ENCODE measurements around the gene ATP7A. TPM values are rescaled to one million over a fixed set of nuclear protein-coding genes. Genes with fewer than 3 reads are reported as not detected.

Gene ATP7A
- total RNA-seq, 2 experiments from 2014 or later: 4.7 to 7.2 TPM

DNA sequence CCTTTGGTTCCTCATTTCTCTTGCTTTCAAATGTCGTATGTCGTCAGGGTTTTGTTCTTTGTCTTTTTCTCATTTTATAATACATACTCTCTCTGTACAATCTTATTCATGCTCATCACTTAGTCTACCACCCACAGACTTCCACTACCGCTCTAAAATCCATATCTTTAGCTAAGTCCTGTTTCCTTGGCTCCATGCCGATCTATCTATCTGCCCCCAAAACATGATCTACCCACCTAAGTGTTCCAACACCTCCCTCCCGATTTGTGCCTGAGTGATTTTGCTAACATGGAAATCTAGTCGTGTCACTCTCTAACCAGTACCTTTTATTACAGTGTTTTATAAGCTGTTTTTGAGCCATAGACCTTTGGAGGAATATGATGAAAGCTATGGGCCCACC, 124.6 kb downstream of the ATP7A start:
- intact Hi-C loops (cut with micrococcal nuclease; ENCODE audit: unreplicated experiment): no loop called here

GRCh38 chrX:78037881-78038280, 127.4 kb downstream of the ATP7A start:
- intact Hi-C loops (cut with micrococcal nuclease; ENCODE audit: unreplicated experiment): no loop called here
- ChIA-PET CTCF (ENCODE audit: unreplicated experiment) (no interaction called here), POLR2A (no interaction called here)
- BruUV-seq (replicated peaks): no TSS peak
- no peak overlapping the region for H3K27ac ChIP-seq (ENCODE audit: low read depth, low read length, poor library complexity, severe bottlenecking)
- H4K20me1 ChIP-seq (ENCODE audit: insufficient read depth, low read length): no peaks in the 10 kb centered on the region
- no peak overlapping the region for H3K4me2 ChIP-seq (ENCODE audit: low read length)
- H2AFZ ChIP-seq (ENCODE audit: low read length): no peak overlapping the region
- no peak for DNase-seq (ENCODE audit: low spot score)
- H3K4me1 ChIP-seq (ENCODE audit: insufficient read depth, low read length, poor library complexity, severe bottlenecking): no peaks in the 10 kb centered on the region
- H3K9me2 ChIP-seq (ENCODE audit: insufficient read depth, low read length): no peaks in the 10 kb centered on the region
- H3K9me3 ChIP-seq (ENCODE audit: low read length): no peaks in the 10 kb centered on the region
- no peak overlapping the region for H3K4me3 ChIP-seq (ENCODE audit: low read depth, low read length, poor library complexity, severe bottlenecking)
- H3K36me3 ChIP-seq (ENCODE audit: insufficient read depth, low read length): no peaks in the 10 kb centered on the region
- no peak for TF ChIP-seq CTCF (conservative IDR thresholded peaks at IDR 0.05; ENCODE audit: low read length)
- TF ChIP-seq EZH2phosphoT487 (IDR thresholded peaks at IDR 0.05; ENCODE audit: borderline replicate concordance, low read depth, low read length): no peak
- no peaks in the 10 kb centered on the region for H3K79me2 ChIP-seq (ENCODE audit: insufficient read depth, low read depth, low read length)

More for the DNA sequence above, 124.6 kb downstream of the ATP7A start:
- no TSS peak for BruUV-seq (replicated peaks)
- H2AFZ ChIP-seq (ENCODE audit: low read length): no peak overlapping the region
- no peak for DNase-seq (ENCODE audit: low spot score)
- H3K36me3 ChIP-seq (ENCODE audit: insufficient read depth, low read length): no peaks in the 10 kb centered on the region
- no peaks in the 10 kb centered on the region for H3K9me2 ChIP-seq (ENCODE audit: insufficient read depth, low read length)
- no peak overlapping the region for H3K4me3 ChIP-seq (ENCODE audit: low read depth, low read length, poor library complexity, severe bottlenecking)
- CTCF ChIA-PET (ENCODE audit: unreplicated experiment): no interaction called here
- H3K4me1 ChIP-seq (ENCODE audit: insufficient read depth, low read length, poor library complexity, severe bottlenecking): no peaks in the 10 kb centered on the region
- H3K27ac ChIP-seq (ENCODE audit: low read depth, low read length, poor library complexity, severe bottlenecking): no peak overlapping the region
- H3K4me2 ChIP-seq (ENCODE audit: low read length): no peak overlapping the region
- POLR2A ChIA-PET: interaction anchor here (1.1 kb wide), 1 partner anchor 92 kb away, joined by 3 read pairs; no protein-coding TSS in a partner anchor
- H3K9me3 ChIP-seq (ENCODE audit: low read length): no peaks in the 10 kb centered on the region
- no peaks in the 10 kb centered on the region for H4K20me1 ChIP-seq (ENCODE audit: insufficient read depth, low read length)
- TF ChIP-seq CTCF (conservative IDR thresholded peaks at IDR 0.05; ENCODE audit: low read length) (no peak), EZH2phosphoT487 (IDR thresholded peaks at IDR 0.05; ENCODE audit: borderline replicate concordance, low read depth, low read length) (no peak)
- no peaks in the 10 kb centered on the region for H3K79me2 ChIP-seq (ENCODE audit: insufficient read depth, low read depth, low read length)

DNA sequence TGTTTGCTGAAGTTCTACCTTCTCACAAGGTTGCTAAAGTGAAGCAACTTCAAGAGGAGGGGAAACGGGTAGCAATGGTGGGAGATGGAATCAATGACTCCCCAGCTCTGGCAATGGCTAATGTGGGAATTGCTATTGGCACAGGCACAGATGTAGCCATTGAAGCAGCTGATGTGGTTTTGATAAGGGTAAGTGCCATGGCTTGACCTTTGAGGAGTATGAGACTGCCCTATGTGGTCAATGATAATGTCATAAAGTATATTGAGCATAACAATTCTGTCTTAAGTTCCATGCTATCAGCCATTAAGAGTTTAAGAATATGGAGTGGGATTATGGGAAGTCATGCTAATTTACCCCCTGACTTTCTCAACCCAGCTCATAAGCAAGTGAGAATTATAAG, 132.1 kb downstream of the ATP7A start:
- Histone ChIP-seq H3K4me3 (ENCODE audit: low read depth, low read length, poor library complexity, severe bottlenecking) (no peak overlapping the region), H3K27ac (ENCODE audit: low read depth, low read length, poor library complexity, severe bottlenecking) (no peak overlapping the region), H3K9me2 (ENCODE audit: insufficient read depth, low read length) (no peaks in the 10 kb centered on the region), H4K20me1 (ENCODE audit: insufficient read depth, low read length) (no peaks in the 10 kb centered on the region), H3K4me2 (ENCODE audit: low read length) (no peak overlapping the region), H3K79me2 (ENCODE audit: insufficient read depth, low read depth, low read length) (no peaks in the 10 kb centered on the region), H3K4me1 (ENCODE audit: insufficient read depth, low read length, poor library complexity, severe bottlenecking) (no peaks in the 10 kb centered on the region), H3K36me3 (ENCODE audit: insufficient read depth, low read length) (no peaks in the 10 kb centered on the region; the same call in 1 of the 2 replicates), H3K9me3 (ENCODE audit: low read length) (no peaks in the 10 kb centered on the region), H2AFZ (ENCODE audit: low read length) (no peak overlapping the region)
- intact Hi-C loops (cut with micrococcal nuclease; ENCODE audit: unreplicated experiment): no loop called here
- DNase-seq (ENCODE audit: low spot score): no peak
- ChIA-PET CTCF (ENCODE audit: unreplicated experiment) (no interaction called here), POLR2A (no interaction called here)
- no peak for TF ChIP-seq CTCF (conservative IDR thresholded peaks at IDR 0.05; ENCODE audit: low read length)
- TF ChIP-seq EZH2phosphoT487 (IDR thresholded peaks at IDR 0.05; ENCODE audit: borderline replicate concordance, low read depth, low read length): no peak
- no TSS peak for BruUV-seq (replicated peaks)
